ENCODE results near the gene CHSY1.

DNA sequence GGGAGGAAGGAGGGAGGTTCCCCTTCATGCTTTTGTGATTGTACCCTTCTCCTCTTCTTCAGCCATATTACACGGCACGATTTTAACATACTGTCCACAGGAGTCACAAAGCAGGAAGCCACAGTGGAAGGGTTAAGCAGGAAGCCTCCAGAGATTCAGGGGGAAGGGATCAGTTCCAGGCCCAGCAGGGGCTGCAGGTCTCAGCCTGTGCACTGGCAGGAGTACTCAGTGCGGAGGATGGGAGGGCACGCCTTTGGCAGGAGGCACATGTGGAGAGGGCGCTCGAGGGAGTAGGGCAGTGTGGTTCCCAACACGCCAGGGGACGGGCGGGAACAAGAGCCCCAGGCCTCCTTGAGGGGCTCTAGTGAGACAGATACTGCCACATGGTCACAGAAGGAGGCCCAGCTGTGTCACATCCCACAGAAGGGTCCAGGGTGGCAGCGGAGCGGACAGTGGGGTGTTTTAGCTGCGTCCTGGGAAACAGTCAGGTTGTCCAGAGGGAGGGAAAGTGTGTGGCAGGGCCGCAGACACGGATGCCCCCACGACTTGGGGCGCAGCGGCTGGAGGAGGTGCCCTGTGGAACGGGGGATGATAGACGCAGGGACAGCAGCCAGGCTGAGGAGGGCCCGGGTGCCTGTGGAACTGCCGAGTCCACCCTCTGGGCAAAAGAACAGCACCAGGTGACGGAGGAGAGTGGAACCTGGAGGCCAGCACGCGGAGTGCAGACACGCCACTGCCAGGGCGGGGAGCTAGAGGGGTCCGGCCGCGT, 77.5 kb downstream of the CHSY1 start:
- TF ChIP-seq TCF3 (IDR thresholded peaks at IDR 0.05; ENCODE audit: borderline replicate concordance, insufficient read depth, low read depth, low read length) (no peak), YY1 (IDR thresholded peaks at IDR 0.05; ENCODE audit: low read depth, low read length) (no peak), BHLHE40 (IDR thresholded peaks at IDR 0.05; ENCODE audit: borderline replicate concordance in 1 of 2, low read depth in 2 of 2, low read length in 1 of 2) (no peak), RELA (IDR thresholded peaks at IDR 0.05; ENCODE audit: borderline replicate concordance, partially characterized antibody) (no peak), TCF12 (IDR thresholded peaks at IDR 0.05; ENCODE audit: low read depth, low read length) (no peak)
- TF ChIP-seq, protein P1, sequence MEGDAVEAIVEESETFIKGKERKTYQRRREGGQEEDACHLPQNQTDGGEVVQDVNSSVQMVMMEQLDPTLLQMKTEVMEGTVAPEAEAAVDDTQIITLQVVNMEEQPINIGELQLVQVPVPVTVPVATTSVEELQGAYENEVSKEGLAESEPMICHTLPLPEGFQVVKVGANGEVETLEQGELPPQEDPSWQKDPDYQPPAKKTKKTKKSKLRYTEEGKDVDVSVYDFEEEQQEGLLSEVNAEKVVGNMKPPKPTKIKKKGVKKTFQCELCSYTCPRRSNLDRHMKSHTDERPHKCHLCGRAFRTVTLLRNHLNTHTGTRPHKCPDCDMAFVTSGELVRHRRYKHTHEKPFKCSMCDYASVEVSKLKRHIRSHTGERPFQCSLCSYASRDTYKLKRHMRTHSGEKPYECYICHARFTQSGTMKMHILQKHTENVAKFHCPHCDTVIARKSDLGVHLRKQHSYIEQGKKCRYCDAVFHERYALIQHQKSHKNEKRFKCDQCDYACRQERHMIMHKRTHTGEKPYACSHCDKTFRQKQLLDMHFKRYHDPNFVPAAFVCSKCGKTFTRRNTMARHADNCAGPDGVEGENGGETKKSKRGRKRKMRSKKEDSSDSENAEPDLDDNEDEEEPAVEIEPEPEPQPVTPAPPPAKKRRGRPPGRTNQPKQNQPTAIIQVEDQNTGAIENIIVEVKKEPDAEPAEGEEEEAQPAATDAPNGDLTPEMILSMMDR (IDR thresholded peaks at IDR 0.05 in 2 of 3, conservative IDR thresholded peaks at IDR 0.05 in 1 of 3; ENCODE audit: control insufficient read depth in 2 of 3, extremely low read depth in 1 of 3, insufficient read depth in 1 of 3, low read depth in 3 of 3, low read length in 3 of 3), result no peak
- TF ChIP-seq, protein P2, sequence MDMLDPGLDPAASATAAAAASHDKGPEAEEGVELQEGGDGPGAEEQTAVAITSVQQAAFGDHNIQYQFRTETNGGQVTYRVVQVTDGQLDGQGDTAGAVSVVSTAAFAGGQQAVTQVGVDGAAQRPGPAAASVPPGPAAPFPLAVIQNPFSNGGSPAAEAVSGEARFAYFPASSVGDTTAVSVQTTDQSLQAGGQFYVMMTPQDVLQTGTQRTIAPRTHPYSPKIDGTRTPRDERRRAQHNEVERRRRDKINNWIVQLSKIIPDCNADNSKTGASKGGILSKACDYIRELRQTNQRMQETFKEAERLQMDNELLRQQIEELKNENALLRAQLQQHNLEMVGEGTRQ (IDR thresholded peaks at IDR 0.05; ENCODE audit: borderline replicate concordance, low read depth, low read length), result no peak

Measured in GM12878 (cell line).